DMS114 treated with DMSO at 0.1 percent for 48 hours (cell line): ENCODE results near the gene PBX1.

Experiments
- DNase-seq: peaks from one replicate; lab custom pipeline; 2025; ENCODE audit not compliant: unreplicated experiment; lab: John Stamatoyannopoulos, UW

PBX1 gene

DNA sequence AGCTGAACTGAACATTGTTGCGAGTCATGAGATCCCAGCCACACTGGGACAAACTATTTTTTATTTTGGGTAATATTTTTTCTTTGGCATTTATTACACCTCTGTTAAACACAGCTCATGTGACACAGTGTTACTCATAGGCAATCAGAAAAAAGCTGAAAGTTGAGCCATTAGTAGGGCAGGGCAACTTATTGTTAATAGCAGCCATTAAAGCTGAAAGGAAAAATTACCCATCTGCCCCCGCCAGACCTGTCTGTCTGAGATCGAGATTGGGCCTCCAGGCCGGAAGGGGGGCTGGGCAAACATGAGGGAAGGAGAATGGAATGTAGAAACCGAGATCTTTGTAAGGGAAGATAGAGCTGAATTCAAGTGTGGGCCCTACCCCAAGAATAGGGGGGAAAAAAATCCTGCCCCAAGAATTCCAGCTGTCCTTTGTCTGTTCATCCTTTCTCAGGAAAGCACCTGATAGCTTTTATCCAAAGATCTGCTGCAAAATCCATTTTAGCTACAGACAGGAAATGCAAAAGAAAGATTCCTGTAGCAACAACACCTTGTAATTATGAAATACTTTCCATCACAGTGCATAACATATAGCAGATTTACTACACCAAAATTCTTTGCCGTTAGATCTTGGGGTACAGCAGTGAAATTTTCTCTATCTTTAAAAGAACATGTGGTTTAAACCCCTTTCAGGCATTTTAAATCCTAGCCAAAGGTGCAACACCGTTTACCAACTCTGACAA lies 212.8 kb downstream of the PBX1 start:
- no peak for DNase-seq

DNA sequence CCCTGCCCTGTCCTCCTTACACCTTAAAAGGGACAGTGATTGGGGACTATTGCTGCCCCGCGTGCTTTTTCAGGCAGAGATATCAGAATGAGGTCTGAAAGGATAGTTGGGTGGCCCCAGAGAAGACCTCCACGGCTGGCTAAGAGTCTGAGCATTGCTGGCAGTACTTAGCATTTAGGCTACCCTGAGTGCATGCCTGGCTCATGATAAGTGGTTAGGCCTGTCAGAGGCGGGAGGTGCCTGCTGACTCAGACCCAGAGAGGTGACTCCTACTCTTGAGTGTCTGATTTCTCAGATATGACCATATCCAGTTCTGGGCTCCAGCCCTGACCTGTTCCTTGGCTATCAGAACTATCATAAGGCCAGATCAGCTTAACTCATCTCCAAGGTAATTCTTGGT lies 213.7 kb downstream of the PBX1 start:
- no peak for DNase-seq

GRCh38 chr1:164773102-164773501 lies 214.1 kb downstream of the PBX1 start:
- no peak for DNase-seq

- DNase-seq: no peak
These were observed 215.4 kb downstream of the PBX1 start for GRCh38 chr1:164774413-164774812.

DNA sequence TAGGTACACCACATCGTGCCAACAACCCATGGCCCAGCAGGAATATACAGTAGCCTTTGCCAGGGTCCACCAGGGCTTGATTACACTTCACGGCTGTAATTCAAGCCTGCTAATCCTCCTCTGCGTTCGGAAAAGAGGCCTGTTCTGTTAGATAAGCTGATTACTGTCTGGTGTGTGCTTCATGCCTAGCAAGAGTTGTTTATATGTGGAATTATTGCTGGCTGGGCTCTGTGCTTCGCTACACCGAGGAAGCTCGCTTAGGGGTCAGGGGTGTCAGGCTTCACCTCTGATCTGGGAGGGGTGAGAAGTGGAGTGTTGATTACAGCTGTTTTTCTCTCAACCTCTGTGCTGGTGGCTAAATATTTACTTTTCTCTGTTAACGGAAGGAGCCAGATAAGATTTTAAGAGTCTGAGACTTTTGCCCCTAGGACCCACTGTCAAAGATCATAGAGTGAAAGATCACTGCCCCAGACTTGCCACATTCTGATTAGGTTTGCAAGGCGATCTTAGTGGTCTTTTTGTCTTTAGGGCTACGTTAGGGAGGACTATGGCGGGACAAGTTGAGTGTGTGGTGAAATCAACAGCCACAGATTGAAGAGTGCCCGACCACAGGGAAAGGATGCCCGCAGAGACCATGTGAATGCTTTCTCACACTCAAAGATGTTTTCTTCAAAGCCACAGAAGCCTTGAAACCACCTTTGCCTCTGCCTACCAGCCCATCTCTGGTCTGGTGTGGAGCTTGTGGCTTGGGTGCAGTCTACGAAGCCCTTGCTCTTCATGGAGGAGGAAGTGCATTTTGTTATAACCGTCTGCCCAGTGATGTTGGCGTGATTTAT lies 216.1 kb downstream of the PBX1 start:
- DNase-seq: no peak

GRCh38 chr1:164777518-164777917 lies 218.5 kb downstream of the PBX1 start:
- DNase-seq: no peak

DNA sequence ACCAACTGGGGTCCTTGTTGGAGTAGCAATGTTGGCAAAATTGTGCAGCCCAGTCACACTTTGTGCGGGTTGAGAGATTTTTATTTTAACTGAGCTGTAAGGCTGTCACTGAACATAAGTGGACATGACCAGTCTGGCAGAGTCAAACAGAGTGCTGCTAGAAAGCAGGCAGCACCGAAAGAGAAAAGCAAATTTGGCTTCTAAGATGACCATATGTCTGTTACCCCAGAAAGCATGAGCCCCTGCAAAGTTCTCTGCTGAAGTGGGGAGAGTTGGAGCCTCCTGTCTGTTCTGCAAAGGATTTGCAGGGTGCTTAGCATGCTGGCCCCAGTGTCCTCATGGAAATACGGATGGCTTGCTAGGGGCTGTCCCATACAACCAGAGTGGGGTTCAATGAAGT lies 220.4 kb downstream of the PBX1 start:
- no peak for DNase-seq

- DNase-seq: no peak
These were observed 221.3 kb downstream of the PBX1 start for GRCh38 chr1:164780111-164780812.

DNA sequence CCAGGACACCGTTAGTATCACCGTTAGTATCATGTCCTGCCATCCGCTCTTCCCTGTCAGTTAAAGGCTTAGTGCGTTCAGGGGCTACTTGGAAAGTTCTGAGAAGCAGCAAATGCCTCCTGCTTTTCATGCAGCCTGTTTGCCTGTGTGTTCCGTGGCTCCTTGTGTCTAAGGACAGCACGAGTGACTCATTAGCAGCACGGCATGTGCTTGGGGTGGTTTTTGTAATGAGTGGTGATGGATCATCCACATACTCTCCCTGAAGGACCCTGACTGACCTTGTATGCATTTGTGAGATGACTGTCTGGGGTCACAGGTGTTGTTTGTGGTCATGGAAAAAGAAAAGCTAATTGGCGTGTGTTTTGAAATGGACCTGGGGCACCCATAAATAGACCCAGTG lies 221.9 kb downstream of the PBX1 start:
- DNase-seq: no peak

- DNase-seq: no peak
These were observed 223.0 kb downstream of the PBX1 start for GRCh38 chr1:164781972-164782371.

DNA sequence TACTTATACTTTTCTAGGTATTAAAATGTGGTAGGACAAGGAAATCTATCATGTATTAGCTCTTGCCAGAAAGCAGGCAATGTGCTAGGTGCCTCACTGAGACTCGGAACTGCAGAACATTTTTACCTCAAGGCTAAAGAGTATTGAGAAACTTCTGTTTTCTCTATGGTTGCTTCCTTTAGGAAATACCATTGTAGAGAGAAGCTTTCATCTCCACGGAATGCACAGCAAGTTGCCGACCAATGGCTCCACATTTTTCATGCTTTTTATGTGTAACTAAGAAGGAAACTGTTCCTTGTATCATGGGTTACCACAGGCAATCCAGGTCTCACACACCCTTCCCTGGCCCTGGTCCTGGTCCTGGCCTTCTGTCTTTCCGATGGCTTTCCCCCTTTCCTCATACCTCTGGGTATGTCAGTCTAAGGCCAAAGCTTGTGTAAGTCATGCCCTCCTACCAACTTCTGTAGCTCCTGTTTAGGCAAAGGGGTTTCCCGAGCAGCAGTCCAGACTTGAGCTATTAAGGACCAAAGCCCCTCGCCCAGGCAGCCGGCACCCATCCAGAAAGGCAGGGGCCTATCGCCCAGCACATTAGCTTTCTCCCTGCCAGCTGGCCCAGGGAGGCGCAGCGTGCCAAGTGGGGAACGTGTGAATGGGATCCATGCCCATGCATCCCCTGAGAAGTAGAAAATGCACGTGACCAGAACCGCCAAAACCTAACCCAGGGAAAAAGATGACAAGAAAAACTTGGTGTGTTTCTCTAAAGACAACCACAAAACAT lies 225.0 kb downstream of the PBX1 start:
- no peak for DNase-seq

- DNase-seq: no peak
These were observed 226.0 kb downstream of the PBX1 start for GRCh38 chr1:164784960-164785359.

GRCh38 chr1:164785841-164786534 lies 227.0 kb downstream of the PBX1 start:
- no peak for DNase-seq

DNA sequence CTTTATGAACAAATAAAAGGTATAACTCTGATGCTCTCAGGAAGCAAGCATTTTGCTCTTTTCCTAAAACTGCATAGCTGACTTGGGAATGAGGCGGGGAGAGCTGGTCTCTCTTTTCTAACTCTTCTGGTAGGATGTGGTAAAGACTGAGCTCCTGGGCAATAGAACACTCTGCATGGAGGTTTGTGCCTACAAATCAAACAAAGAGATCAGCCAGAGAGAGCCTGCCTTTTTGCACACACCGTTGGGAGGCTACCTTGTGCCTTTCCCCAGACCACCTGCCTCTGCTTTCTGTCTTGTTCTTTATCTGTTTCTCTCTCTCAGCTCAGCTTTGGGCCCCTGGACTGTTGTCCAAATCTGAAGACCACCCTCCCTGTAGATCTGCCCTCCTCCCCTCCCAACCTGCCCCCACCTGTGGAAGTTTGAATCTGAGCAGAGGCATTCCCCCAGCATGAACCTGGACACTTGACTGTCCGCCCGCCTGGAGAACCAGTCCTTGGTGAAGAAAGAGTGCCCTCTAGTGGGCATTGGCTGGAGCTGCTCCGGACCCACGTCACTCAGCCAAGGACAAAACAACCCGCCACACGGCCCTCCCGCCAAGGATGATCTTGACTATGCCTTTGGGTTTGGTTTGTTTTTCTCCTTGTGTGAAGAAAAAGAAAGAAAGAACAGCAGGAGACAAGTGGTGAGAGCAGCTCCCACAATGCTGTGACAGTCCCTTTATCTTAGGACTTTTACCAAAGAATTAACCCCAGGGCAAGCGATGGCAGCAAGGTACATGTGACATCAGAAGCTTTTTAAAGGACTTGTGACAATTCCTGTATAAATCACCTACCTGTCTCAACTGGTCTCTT lies 228.2 kb downstream of the PBX1 start:
- DNase-seq: peak; percentile 58

DNA sequence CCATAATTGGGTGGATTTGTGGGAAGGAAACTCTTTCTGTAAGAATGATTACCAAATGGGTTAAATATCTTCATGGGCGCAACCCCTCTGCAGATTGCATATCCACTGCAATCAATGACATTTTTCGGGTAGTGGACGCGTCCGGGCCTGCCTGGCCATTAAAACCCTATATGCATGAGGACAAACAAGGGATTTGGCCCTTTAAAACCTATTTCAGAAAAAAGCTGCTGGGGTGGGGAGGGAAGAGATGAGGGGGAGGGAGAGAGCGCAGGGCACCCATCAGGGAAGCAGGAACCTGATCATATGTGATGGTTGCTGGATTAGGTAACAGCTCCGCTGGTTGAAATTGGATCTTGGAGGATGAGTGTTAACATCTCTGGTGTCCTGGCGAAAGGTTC lies 228.8 kb downstream of the PBX1 start:
- no peak for DNase-seq

- DNase-seq: no peak
These were observed 231.1 kb downstream of the PBX1 start for GRCh38 chr1:164790081-164790480.

DNA sequence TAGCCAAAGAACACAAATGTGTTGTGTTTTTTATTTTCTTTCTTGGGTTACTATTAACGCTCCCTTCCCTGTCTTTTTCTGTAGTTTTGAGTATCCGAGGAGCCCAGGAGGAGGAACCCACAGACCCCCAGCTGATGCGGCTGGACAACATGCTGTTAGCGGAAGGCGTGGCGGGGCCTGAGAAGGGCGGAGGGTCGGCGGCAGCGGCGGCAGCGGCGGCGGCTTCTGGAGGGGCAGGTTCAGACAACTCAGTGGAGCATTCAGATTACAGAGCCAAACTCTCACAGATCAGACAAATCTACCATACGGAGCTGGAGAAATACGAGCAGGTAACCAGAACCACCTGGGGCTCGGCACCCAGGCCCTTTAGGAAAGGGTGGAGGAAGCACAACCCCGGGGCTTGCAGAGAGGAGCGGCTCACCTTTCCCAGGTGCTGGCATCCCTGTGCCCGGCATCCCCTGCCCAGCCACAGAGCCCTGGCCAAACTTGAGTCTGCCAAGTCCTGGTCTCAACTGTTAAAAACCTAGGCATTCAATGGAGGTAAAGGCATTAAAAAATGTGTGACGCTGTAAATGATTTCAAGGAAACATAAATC lies 233.5 kb downstream of the PBX1 start:
- no peak for DNase-seq

DNA sequence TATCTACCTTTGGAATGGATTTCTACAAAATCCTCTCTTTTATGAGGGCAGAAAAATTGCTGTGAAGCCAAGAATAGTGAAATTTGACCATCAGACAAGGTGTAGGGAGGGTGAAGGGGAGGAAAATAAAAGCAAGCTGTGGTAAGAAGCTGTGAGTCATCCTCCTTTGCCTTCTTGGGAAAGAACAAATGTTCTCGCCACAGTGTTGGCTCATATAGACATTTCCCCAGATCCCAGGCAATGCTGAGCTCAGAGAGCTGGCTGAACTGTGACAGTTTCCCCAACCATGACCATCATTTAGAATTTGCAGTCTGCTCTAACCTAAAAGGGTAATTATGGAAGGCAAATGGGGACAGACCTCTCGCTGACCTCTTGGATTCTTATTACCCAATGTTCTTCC lies 235.4 kb downstream of the PBX1 start:
- no peak for DNase-seq

GRCh38 chr1:164796916-164797315 lies 237.9 kb downstream of the PBX1 start:
- no peak for DNase-seq
